BJ (cell line): Measurements from ENCODE around the gene FBXW8. TPM values are rescaled to one million over a fixed set of nuclear protein-coding genes. Genes with fewer than 3 reads are reported as not detected.
A peak's percentile ranks its signal among the peaks of the same experiment; 100 is the strongest.

ENCODE experiments used
- CTCF ChIA-PET: fragments of 350-600 bp; formaldehyde crosslinking; extraction: SDS; loops from one replicate; lab custom pipeline; 2021; ENCODE audit warnings: antibody characterized with exemption, inconsistent platforms; lab: Yijun Ruan, JAX
- POLR2A ChIA-PET: fragments of 300-600 bp; sonication (Branson Sonifier 250); formaldehyde crosslinking; extraction: SDS; loops from one replicate; lab custom pipeline; 2021; ENCODE audit warnings: antibody characterized with exemption; lab: Charles Lee
- DNase-seq: peaks from one replicate; pipeline ENCODE4 v3.0.0-alpha.2; 2011; ENCODE audit warnings: low read depth
- H3K27me3 ChIP-seq: 2 replicates; pipeline ENCODE4 v1.6.0; 2011; ENCODE audit warnings: low read length; ENCODE audit not compliant: control insufficient read depth, insufficient read depth
- H3K36me3 ChIP-seq: 2 replicates; pipeline ENCODE4 v1.5.1; 2011; ENCODE audit warnings: low read length; ENCODE audit not compliant: control insufficient read depth, insufficient read depth
- H3K4me3 ChIP-seq: 2 replicates; pipeline ENCODE4 v1.5.1; 2011; ENCODE audit warnings: low read depth, mild to moderate bottlenecking, control low read depth, low read length
- CTCF ChIP-seq: IDR thresholded peaks from 2 replicates; pipeline ENCODE4 v1.5.1; 2011; ENCODE audit warnings: low read depth, mild to moderate bottlenecking, control low read depth, inconsistent platforms, low read length, moderate library complexity; ENCODE audit not compliant: insufficient read depth
- polyA plus RNA-seq: library from polyadenylated mRNA; depleted of rRNA; stranded (reverse); fragments of >200 nt; gene quantifications from 2 replicates; pipeline ENCODE4 v1.2.3, GENCODE V29; 2011

Gene FBXW8
- polyA plus RNA-seq, 1 experiment, result 27.3 TPM

- CTCF ChIA-PET, result interaction anchor here (0.8 to 1.7 kb wide), 2 partner anchors 9 to 10 kb away, joined by 3 to 4 read pairs; no protein-coding TSS in a partner anchor
- Histone ChIP-seq H3K36me3 (no peaks in the 10 kb centered on the region), H3K27me3 (no peaks in the 10 kb centered on the region), H3K4me3 (no peak overlapping the region)
- peak; percentile 86 for DNase-seq
- no peak for TF ChIP-seq CTCF
- POLR2A ChIA-PET, result no interaction called here
Observed at GRCh38 chr12:116864371-116865160, 46.2 kb upstream of the FBXW8 start.

GRCh38 chr12:116867523-116867922 lies 43.2 kb upstream of the FBXW8 start:
- H3K4me3 ChIP-seq, result no peak overlapping the region
- TF ChIP-seq CTCF, result no peak
- DNase-seq, result no peak
- POLR2A ChIA-PET, result no interaction called here
- no peaks in the 10 kb centered on the region for H3K36me3 ChIP-seq
- H3K27me3 ChIP-seq, result no peaks in the 10 kb centered on the region; the same call in 1 of the 2 replicates
- CTCF ChIA-PET, result interaction anchor here (0.6 to 1.5 kb wide), 2 partner anchors 13 to 163 kb away, joined by 6 read pairs; partner anchors contain the start of gene HRK

- Histone ChIP-seq H3K36me3 (no peaks in the 10 kb centered on the region), H3K27me3 (peaks cover 7% of the 10 kb centered on the region), H3K4me3 (no peak overlapping the region)
- ChIA-PET POLR2A (no interaction called here), CTCF (interaction anchor here (1.7 to 2.8 kb wide), 2 partner anchors 10 to 12 kb away, joined by 6 to 8 read pairs; no protein-coding TSS in a partner anchor)
- TF ChIP-seq CTCF, result no peak
- no peak for DNase-seq
Observed at GRCh38 chr12:116870306-116870705, 40.4 kb upstream of the FBXW8 start.

GRCh38 chr12:116874324-116874995 lies 36.3 kb upstream of the FBXW8 start:
- H3K4me3 ChIP-seq, result no peak overlapping the region
- DNase-seq, result no peak
- ChIA-PET POLR2A (no interaction called here), CTCF (interaction anchor here (1.2 to 1.3 kb wide), 2 partner anchors 10 to 11 kb away, joined by 3 to 4 read pairs; no protein-coding TSS in a partner anchor)
- TF ChIP-seq CTCF, result no peak
- H3K36me3 ChIP-seq, result no peaks in the 10 kb centered on the region
- peaks cover 27% of the 10 kb centered on the region for H3K27me3 ChIP-seq
